ENCODE data around the gene AHRR. TPM values are rescaled to one million over a fixed set of nuclear protein-coding genes. Genes with fewer than 3 reads are reported as not detected.

Gene AHRR
- total RNA-seq, 1 experiment from 2014 or later: 3.2 TPM

GRCh38 chr5:470961-471749, 149.6 kb downstream of the AHRR start:
- intact Hi-C loops (cut with micrococcal nuclease): loop anchor here (5.0 to 10.0 kb wide), 2 partner anchors 186 to 444 kb away; no protein-coding TSS in a partner anchor
- ChIA-PET POLR2A (interaction anchor here (1.0 to 3.1 kb wide), 13 partner anchors 9 to 432 kb away, joined by 3 to 14 read pairs (median 4); partner anchors contain the start of genes CEP72 and EXOC3), CTCF (interaction anchor here (0.6 kb wide), 2 partner anchors 45 to 432 kb away, joined by 3 read pairs; no protein-coding TSS in a partner anchor)
- TF ChIP-seq CTCF (IDR thresholded peaks at IDR 0.05; ENCODE audit: unreplicated experiment): no peak
- no peak for DNase-seq (ENCODE audit: unreplicated experiment)
- BruUV-seq (replicated peaks): no TSS peak
- Mint-ChIP-seq H3K36me3 (ENCODE audit: insufficient read depth, unreplicated experiment) (peaks cover 20% of the 10 kb centered on the region), H3K4me3 (ENCODE audit: unreplicated experiment) (peak overlapping the region; percentile 79), H3K27ac (ENCODE audit: low read depth, unreplicated experiment) (peak overlapping the region; percentile 35), H3K9me3 (ENCODE audit: unreplicated experiment) (no peaks in the 10 kb centered on the region), H3K4me1 (ENCODE audit: insufficient read depth, unreplicated experiment) (peaks cover 12% of the 10 kb centered on the region), H3K27me3 (ENCODE audit: insufficient read depth, unreplicated experiment) (no peaks in the 10 kb centered on the region)

GRCh38 chr5:471750-472058, 150.2 kb downstream of the AHRR start:
- intact Hi-C loops (cut with micrococcal nuclease): loop anchor here (2.0 to 10.0 kb wide), 3 partner anchors 143 to 443 kb away; no protein-coding TSS in a partner anchor
- H3K4me3 Mint-ChIP-seq (ENCODE audit: unreplicated experiment): peak overlapping the region; percentile 79
- H3K27ac Mint-ChIP-seq (ENCODE audit: low read depth, unreplicated experiment): peak overlapping the region; percentile 35
- TF ChIP-seq CTCF (IDR thresholded peaks at IDR 0.05; ENCODE audit: unreplicated experiment): no peak
- no TSS peak for BruUV-seq (replicated peaks)
- DNase-seq (ENCODE audit: unreplicated experiment): no peak
- peaks cover 20% of the 10 kb centered on the region for H3K36me3 Mint-ChIP-seq (ENCODE audit: insufficient read depth, unreplicated experiment)
- POLR2A ChIA-PET: interaction anchor here (0.6 to 3.1 kb wide), 16 partner anchors 9 to 431 kb away, joined by 3 to 14 read pairs (median 4); partner anchors contain the start of genes CEP72 and EXOC3
- peaks cover under 1% of the 10 kb centered on the region for H3K27me3 Mint-ChIP-seq (ENCODE audit: insufficient read depth, unreplicated experiment)
- CTCF ChIA-PET: interaction anchor here (0.6 kb wide), 2 partner anchors 46 to 432 kb away, joined by 3 read pairs; no protein-coding TSS in a partner anchor
- no peaks in the 10 kb centered on the region for H3K9me3 Mint-ChIP-seq (ENCODE audit: unreplicated experiment)
- peaks cover 12% of the 10 kb centered on the region for H3K4me1 Mint-ChIP-seq (ENCODE audit: insufficient read depth, unreplicated experiment)

- CTCF ChIA-PET: no interaction called here
- BruUV-seq (replicated peaks): TSS peak; percentile 41
Observed at GRCh38 chr5:472076-472655, 150.7 kb downstream of the AHRR start.

More at GRCh38 chr5:472076-472655, 150.7 kb downstream of the AHRR start:
- Mint-ChIP-seq H3K36me3 (ENCODE audit: insufficient read depth, unreplicated experiment) (peaks cover 21% of the 10 kb centered on the region), H3K4me1 (ENCODE audit: insufficient read depth, unreplicated experiment) (peaks cover 12% of the 10 kb centered on the region), H3K9me3 (ENCODE audit: unreplicated experiment) (no peaks in the 10 kb centered on the region), H3K4me3 (ENCODE audit: unreplicated experiment) (peak overlapping the region; percentile 79), H3K27me3 (ENCODE audit: insufficient read depth, unreplicated experiment) (peaks cover 5% of the 10 kb centered on the region), H3K27ac (ENCODE audit: low read depth, unreplicated experiment) (peak overlapping the region; percentile 35)
- intact Hi-C loops (cut with micrococcal nuclease): loop anchor here (2.0 to 10.0 kb wide), 3 partner anchors 143 to 443 kb away; no protein-coding TSS in a partner anchor
- peak; percentile 34 for DNase-seq (ENCODE audit: unreplicated experiment)
- POLR2A ChIA-PET: interaction anchor here (0.6 to 3.1 kb wide), 18 partner anchors 8 to 431 kb away, joined by 3 to 16 read pairs (median 4); partner anchors contain the start of genes CEP72, EXOC3 and PDCD6
- TF ChIP-seq CTCF (IDR thresholded peaks at IDR 0.05; ENCODE audit: unreplicated experiment): no peak
